SH-SY5Y (cell line): Measurements from ENCODE around the gene F2RL1.

Experiments used
- GATA2 ChIP-seq: IDR thresholded peaks from 2 replicates; pipeline ENCODE4 v1.6.1; 2011; ENCODE audit warnings: mild to moderate bottlenecking, low read depth, low read length
- GATA3 ChIP-seq: IDR thresholded peaks from 2 replicates; pipeline ENCODE4 v1.6.1; 2011; ENCODE audit warnings: low read depth, mild to moderate bottlenecking, low read length, moderate library complexity

F2RL1 gene

DNA sequence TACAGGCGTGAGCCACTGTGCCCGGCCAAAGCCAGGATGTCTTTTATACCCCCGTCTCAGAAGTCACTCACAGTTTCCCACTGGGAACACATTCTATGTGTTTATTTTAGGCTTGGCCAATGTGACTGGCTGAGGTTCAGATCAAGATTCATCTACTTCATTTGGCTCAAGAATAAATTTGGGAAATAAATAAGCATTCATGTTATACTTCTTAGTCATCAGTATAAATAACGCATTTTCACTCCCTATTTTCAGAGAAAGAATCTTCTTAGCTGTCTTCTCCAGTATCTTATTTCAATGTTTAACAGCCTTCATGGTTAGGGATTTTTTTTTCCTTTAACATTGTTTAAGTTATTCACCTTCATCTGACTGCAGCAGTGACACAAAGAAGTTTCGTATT lies 42.8 kb downstream of the F2RL1 start:
- no peak for TF ChIP-seq GATA2
- TF ChIP-seq GATA3, result no peak

- TF ChIP-seq GATA2 (no peak), GATA3 (no peak)
These were observed 44.2 kb downstream of the F2RL1 start for GRCh38 chr5:76863001-76863400.

GRCh38 chr5:76866503-76866902 lies 47.7 kb downstream of the F2RL1 start:
- no peak for TF ChIP-seq GATA2

- no peak for TF ChIP-seq GATA3
- no peak for TF ChIP-seq GATA2
These were observed 48.2 kb downstream of the F2RL1 start for GRCh38 chr5:76867038-76867437.

DNA sequence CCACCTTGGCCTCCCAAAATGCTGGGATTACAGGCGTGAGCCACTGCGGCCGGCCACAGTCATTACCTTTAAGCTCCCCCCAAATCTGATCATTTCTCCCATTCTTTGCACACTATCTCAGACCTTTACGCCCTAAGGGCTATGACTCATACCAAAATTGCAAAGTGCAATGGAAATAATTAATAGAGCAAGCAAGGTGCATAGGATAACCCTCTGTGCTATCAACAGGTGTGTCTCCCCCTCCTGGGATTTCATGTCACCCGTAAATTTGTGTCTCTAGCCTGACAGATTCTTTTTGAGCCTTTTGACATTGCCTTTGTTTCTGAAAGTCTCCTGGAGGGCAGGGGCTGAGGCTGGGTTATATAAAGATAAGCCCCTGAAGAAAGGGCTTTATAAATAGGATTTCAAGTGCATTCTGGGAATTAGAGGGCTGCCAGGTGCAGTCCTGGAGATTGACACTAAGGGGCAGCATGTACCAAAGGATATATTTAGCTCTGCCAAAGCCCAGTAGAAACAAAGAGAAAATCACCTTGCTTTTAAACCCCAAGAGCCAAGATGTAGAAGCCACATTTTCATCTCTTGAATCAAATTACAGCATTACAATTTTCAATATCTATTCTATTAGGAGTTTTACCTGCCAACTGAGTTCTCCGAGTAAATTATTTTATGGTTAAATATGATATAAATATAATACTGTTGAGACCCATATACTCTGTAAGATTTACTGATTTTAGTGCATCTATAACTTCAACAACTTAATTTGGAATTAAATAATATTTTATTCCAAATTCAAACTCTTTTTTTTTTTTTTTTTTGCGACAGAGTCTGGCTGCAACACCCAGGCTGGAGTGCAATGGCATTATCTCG lies 49.2 kb downstream of the F2RL1 start:
- TF ChIP-seq GATA3, result no peak
- no peak for TF ChIP-seq GATA2

- TF ChIP-seq GATA2, result no peak
- TF ChIP-seq GATA3, result no peak
These were observed 51.2 kb downstream of the F2RL1 start for GRCh38 chr5:76870046-76870445.

GRCh38 chr5:76874088-76874581 lies 55.3 kb downstream of the F2RL1 start:
- no peak for TF ChIP-seq GATA3
- TF ChIP-seq GATA2, result no peak
